Gastroesophageal sphincter (tissue), 3 donors: ENCODE data around the gene CCDC171.

Experiments used
- CTCF ChIP-seq, 4 experiments: fragments of 200-600 bp in 2 of 4; fragments of 450-650 bp in 2 of 4; sonication (generic) in 1 of 4; IDR thresholded peaks; one replicate each; pipeline ENCODE4 v1.5.1; 2017 to 2019; ENCODE audit warnings: antibody characterized with exemption in 4 of 4, mild to moderate bottlenecking in 2 of 4, moderate library complexity in 2 of 4
- EP300 ChIP-seq: sonication (generic); formaldehyde crosslinking; IDR thresholded peaks from one replicate; pipeline ENCODE4 v1.6.1; 2017; ENCODE audit warnings: antibody characterized with exemption, mild to moderate bottlenecking
- POLR2A ChIP-seq, 2 donors: fragments of 450-650 bp; IDR thresholded peaks; one replicate each; pipeline ENCODE4 v1.6.1; 2017; ENCODE audit warnings: antibody characterized with exemption in 2 of 2, mild to moderate bottlenecking in 2 of 2, moderate library complexity in 1 of 2
- POLR2AphosphoS5 ChIP-seq: sonication (generic); formaldehyde crosslinking; IDR thresholded peaks from one replicate; pipeline ENCODE4 v1.6.1; 2017; ENCODE audit warnings: antibody characterized with exemption

- TF ChIP-seq CTCF (IDR thresholded peaks at IDR 0.05), result no peak
- no peak for TF ChIP-seq POLR2A (IDR thresholded peaks at IDR 0.05)
- no peak for TF ChIP-seq EP300
- TF ChIP-seq POLR2AphosphoS5, result no peak
Observed at GRCh38 chr9:15741015-15741414, 188.2 kb downstream of the CCDC171 start.
